ENCODE measurements around the gene CD207.

Gene CD207

DNA sequence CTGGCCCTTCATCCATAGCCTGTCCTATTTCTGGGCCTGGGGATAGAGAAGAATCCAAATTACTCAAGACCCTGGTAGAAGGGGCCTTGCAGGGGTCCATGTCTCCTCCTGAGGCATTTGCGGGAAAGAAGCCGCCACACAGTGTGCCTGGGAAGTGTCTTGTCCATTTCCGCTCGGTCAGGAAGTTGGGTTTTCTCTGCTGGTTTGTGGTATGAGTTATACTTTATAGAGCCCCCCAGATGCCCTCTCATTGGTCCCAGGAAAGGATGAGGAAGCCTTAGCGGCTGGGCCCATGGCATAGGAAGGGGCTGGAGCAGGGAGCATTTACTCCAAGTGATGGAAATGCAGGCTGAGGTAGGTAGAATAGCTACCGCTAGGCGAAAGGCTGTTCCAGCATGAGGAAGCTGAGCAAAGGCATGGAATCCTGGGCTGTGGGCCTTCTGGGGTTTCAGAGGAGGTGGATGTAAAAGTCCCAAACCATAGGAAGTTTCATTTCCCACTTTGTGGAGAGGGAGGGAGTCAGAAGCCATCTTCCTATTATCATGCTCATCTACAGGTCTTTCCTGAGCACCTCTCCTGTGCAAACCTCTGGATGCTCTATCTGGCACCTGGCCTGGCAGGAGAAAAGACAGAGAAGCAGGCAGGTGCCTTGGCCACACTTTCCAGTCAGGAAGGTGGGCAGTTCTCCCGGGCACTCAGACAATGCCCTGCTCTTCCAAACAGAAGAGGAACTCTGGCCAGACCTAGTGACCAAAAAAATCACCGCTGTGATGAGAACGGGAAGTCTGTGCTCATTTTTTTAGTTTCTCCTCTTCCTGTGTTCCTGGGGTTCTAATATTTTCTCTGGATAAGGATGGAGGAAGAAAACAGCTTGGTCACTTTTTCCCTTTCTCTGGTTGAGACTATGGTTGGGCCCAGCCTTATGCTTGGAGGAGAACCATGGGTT lies 2.6 kb upstream of the CD207 start:
- no peak for DNase-seq
- TF ChIP-seq GATA1 (IDR thresholded peaks at IDR 0.05; ENCODE audit: low read depth, low read length), result no peak
- TF ChIP-seq POLR2A (IDR thresholded peaks at IDR 0.05; ENCODE audit: low read length), result no peak

- TF ChIP-seq GATA1 (IDR thresholded peaks at IDR 0.05; ENCODE audit: low read depth, low read length) (no peak), POLR2A (IDR thresholded peaks at IDR 0.05; ENCODE audit: low read length) (no peak)
- DNase-seq, result no peak
Observed at GRCh38 chr2:70834881-70835280, 735 bp downstream of the CD207 start.

DNA sequence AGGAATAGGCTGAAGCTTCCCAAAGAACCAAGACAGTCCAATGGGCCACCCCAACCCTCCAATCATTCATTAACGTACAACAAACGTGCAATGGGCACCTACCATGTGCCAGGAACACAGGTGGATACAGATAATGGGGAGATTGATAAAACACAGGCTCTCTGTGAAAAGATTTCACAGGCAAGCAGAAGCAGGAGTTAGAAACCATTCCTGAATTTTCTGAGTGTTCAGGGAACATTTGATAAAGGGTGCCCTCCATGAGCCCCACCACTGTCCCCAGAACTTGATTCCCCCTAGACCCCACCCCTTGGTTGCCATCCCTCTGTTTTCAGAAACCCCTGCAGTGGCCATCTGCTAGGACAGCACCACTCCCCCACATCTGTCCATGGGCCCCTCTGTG lies 1.5 kb downstream of the CD207 start:
- DNase-seq, result no peak
- no peak for TF ChIP-seq POLR2A (IDR thresholded peaks at IDR 0.05; ENCODE audit: low read length)
- TF ChIP-seq GATA1 (IDR thresholded peaks at IDR 0.05; ENCODE audit: low read depth, low read length), result no peak

DNA sequence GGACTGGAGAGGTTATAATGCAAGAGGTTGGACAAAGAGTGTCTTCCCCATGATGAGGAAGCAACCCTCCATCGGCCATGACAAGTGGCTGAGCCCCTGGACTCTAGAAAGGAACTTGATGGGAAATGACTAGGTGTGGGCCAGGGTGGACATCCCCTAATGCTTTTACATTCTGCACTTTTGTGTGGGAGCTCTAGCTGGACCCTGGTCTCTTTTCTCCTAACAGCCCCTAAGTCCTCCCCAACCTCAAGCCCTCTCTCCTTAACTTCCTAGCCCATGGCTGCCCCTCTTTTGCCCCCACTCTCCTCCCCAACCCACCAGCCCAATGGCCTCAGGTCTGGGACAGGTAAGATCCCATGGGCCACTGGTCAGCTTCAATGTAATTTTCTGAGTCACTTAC lies 2.4 kb downstream of the CD207 start:
- TF ChIP-seq GATA1 (IDR thresholded peaks at IDR 0.05; ENCODE audit: low read depth, low read length) (no peak), POLR2A (IDR thresholded peaks at IDR 0.05; ENCODE audit: low read length) (no peak)
- DNase-seq, result no peak

DNA sequence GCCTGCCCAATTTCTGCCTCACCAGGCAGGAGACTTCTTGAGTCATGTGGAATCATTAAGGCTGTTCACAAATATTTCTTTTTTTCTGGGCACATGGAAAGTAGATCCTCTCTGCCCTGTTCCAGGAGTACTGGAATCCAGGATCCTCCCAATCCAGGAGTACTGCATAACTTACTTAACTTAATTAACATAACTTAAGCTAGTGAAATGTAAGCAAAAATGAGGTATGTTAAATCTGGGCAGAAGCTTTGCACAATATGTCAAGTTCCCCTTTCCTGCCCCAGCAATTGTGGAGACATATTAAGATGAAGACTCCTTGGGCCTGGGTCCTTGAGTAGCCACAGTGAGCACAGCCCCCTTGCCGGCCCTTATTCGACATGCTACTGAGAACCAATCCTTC lies 3.2 kb downstream of the CD207 start:
- TF ChIP-seq POLR2A (IDR thresholded peaks at IDR 0.05; ENCODE audit: low read length), result no peak
- no peak for DNase-seq

DNA sequence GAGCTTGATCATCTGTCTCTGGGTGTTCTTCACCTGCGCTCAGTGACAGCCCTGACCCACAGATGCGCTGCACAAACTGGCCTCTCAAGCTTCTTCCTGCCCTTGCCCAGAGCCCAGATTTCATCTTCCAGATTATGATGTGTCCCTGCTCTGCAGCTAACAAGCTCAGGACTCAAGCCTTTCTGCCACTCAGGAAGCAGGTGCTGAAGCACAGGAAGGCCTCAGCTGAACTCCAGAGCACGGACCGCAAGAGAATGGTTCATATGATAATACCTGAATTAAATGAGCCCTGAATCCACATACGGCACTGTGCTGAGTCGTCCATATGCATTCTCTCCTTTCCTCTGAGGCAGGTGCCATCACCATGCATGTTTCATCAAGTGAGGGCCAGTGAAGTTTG lies 3.8 kb downstream of the CD207 start:
- DNase-seq, result no peak
- no peak for TF ChIP-seq POLR2A (IDR thresholded peaks at IDR 0.05; ENCODE audit: low read length)

- no peak for DNase-seq
- TF ChIP-seq POLR2A (IDR thresholded peaks at IDR 0.05; ENCODE audit: low read length) (no peak), GATA1 (IDR thresholded peaks at IDR 0.05; ENCODE audit: low read depth, low read length) (no peak)
Observed at GRCh38 chr2:70830366-70830765, 5.2 kb downstream of the CD207 start.

DNA sequence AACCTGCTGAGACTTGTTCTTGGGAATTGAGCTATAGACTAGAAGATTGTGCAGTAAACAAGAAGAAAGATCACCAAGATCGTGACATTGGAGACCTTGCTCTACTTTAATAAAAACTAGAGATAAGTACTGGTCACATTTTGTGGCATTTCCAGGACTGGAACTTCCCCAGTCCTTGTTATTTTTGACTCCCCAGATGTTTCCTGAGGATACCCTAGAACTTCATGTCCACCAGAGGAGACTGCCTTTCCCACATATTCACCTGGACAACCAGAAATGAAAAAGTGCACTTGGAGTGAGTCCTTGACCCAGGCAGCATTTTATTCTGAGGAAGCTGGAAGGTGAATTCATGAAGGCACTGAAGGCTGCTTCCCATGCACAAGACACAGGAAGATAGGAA lies 5.7 kb downstream of the CD207 start:
- DNase-seq, result no peak
- no peak for TF ChIP-seq POLR2A (IDR thresholded peaks at IDR 0.05; ENCODE audit: low read length)
- no peak for TF ChIP-seq GATA1 (IDR thresholded peaks at IDR 0.05; ENCODE audit: low read depth, low read length)

- DNase-seq, result no peak
- TF ChIP-seq GATA1 (IDR thresholded peaks at IDR 0.05; ENCODE audit: low read depth, low read length) (no peak), POLR2A (IDR thresholded peaks at IDR 0.05; ENCODE audit: low read length) (no peak)
Observed at GRCh38 chr2:70828914-70829824, 6.4 kb downstream of the CD207 start.

DNA sequence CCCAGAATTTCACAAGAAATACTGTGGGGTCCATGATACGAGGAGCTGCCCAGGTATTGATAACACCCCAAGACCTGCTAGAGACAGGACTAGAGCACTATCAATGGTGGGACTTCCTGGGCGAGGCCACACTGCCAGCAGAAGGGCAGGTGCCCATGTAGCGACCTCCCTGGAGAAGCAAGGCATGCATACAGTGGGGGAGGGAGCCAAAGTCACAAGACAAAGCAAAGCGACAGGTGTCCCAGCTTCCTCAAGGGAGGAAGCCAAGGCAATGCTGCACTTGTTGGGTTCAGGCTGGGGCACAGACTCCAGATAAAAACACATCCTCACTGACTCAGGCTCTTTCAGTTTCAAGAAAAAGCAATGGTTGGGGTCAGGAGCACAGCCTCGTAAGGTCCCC lies 7.5 kb downstream of the CD207 start:
- no peak for TF ChIP-seq POLR2A (IDR thresholded peaks at IDR 0.05; ENCODE audit: low read length)
- DNase-seq, result no peak

DNA sequence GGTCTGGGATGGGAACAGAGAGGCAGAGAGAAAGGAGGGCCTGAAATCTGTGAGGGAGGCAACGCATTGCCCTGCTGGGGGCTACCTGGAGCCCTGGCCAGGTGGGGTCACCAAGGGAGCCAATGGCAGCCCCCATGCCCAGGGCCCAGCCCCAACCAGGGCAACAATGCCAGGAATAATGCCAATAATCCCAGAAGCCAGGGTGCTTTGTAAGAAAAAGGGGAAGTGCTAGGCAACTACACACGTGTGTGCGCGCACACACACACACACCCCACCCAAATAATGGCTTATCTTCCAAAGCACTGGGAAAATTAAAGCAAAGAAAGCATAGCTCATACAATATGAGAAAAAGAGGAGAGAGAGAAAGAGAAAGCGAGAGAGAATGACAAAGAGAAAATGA lies 8.2 kb downstream of the CD207 start:
- DNase-seq, result no peak
- TF ChIP-seq GATA1 (IDR thresholded peaks at IDR 0.05; ENCODE audit: low read depth, low read length) (no peak), POLR2A (IDR thresholded peaks at IDR 0.05; ENCODE audit: low read length) (no peak)

DNA sequence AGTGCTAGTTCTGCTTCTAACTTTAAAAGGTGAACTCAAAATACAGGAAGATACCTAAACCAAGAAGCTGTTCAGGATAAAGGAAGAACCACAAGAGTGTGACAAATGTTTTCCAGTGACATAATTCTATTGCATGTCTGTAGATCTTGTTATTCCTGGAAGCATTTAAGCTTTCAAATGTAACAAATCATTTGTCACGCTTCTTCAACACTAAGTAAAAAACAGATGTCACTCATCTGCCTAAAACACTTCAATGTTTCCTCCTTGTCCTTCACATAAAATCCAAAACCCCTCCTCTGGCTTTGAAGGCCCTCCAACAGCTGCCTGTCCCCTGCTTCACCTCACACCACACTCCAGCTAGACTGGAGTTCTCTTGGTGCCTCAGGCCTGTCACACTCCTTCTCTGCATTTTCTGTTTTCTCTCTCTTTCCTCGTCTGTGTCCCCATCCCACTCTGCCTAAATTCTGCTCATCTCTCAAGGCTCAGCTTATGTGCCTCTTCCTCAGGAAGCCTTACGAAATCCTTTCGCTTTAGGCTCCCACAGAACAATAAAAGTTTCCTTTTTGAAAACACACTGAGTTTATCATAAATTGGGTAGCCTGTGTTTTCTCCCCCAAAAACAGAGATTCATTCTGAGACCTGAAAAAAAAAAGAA lies 8.8 kb downstream of the CD207 start:
- no peak for TF ChIP-seq GATA1 (IDR thresholded peaks at IDR 0.05; ENCODE audit: low read depth, low read length)
- TF ChIP-seq POLR2A (IDR thresholded peaks at IDR 0.05; ENCODE audit: low read length), result no peak
- no peak for DNase-seq

DNA sequence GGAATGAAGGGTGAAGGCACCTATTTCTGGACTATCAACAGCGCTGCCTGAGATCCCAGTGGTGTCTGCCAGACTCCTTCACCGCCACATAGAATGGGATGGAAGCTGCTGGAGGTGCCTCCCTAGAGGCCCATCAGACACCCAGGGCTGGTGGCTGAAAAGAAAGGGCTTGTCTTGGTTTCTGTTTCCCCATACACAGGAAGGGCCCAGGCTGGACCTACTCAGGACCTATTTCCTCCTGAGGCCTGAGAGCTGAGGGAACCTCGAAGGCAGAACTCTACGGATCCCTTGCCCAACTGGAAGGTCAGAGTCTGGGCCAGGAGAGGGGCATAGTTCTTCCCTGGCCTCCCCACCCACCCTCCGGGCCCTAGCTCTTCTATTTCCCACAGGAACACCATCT lies 12.4 kb downstream of the CD207 start:
- TF ChIP-seq POLR2A (IDR thresholded peaks at IDR 0.05; ENCODE audit: low read length), result no peak
- TF ChIP-seq GATA1 (IDR thresholded peaks at IDR 0.05; ENCODE audit: low read depth, low read length), result no peak

GRCh38 chr2:70822843-70823242 lies 12.8 kb downstream of the CD207 start:
- TF ChIP-seq GATA1 (IDR thresholded peaks at IDR 0.05; ENCODE audit: low read depth, low read length), result no peak
- no peak for TF ChIP-seq POLR2A (IDR thresholded peaks at IDR 0.05; ENCODE audit: low read length)

More for the DNA sequence above, 12.4 kb downstream of the CD207 start:
- DNase-seq, result no peak

More at GRCh38 chr2:70822843-70823242, 12.8 kb downstream of the CD207 start:
- no peak for DNase-seq

Data from erythroblast (primary cell).